DND-41 (cell line): Measurements from ENCODE around the gene RHOF.

Experiments used
- ATAC-seq: fragments of 200-7000 bp; cut with Tn5 transposase; 3 replicates; pipeline ENCODE4 v1.9.1; 2021; ENCODE audit warnings: low read depth; ENCODE audit not compliant: insufficient read depth
- DNase-seq: peaks from one replicate; pipeline ENCODE4 v3.0.0-alpha.2; 2020
- H2AFZ ChIP-seq: 2 replicates; pipeline ENCODE4 v1.6.0; 2012; ENCODE audit warnings: low read depth, low read length
- H3K27ac ChIP-seq: 2 replicates; pipeline ENCODE4 v1.5.1; 2012; ENCODE audit warnings: low read length, inconsistent platforms
- H3K27me3 ChIP-seq: fragments of 200-600 bp; sonication (generic); 2 replicates; pipeline ENCODE4 v1.6.0; 2012; ENCODE audit warnings: low read length, mild to moderate bottlenecking, inconsistent platforms; ENCODE audit not compliant: insufficient read depth, poor library complexity
- H3K36me3 ChIP-seq: 2 replicates; pipeline ENCODE4 v1.5.1; 2012; ENCODE audit warnings: low read length, inconsistent platforms; ENCODE audit not compliant: insufficient read depth
- H3K4me1 ChIP-seq: 2 replicates; pipeline ENCODE4 v1.5.1; 2012; ENCODE audit warnings: mild to moderate bottlenecking, low read length; ENCODE audit not compliant: insufficient read depth
- H3K4me2 ChIP-seq: 2 replicates; pipeline ENCODE4 v1.6.0; 2012; ENCODE audit warnings: mild to moderate bottlenecking, moderate library complexity, low read length, inconsistent platforms; ENCODE audit not compliant: insufficient read depth
- H3K4me3 ChIP-seq, 2 experiments: fragments of 200-600 bp in 1 of 2; shearing (Covaris generic) in 1 of 2; 2 replicates each; pipeline ENCODE4 v1.5.1; 2012 to 2016; ENCODE audit warnings: inconsistent platforms in 2 of 2, low read length in 2 of 2, mild to moderate bottlenecking in 2 of 2, low read depth in 1 of 2, moderate library complexity in 1 of 2
- H3K79me2 ChIP-seq: 2 replicates; pipeline ENCODE4 v1.6.0; 2012; ENCODE audit warnings: low read length, inconsistent platforms; ENCODE audit not compliant: insufficient read depth
- H3K9ac ChIP-seq: 2 replicates; pipeline ENCODE4 v1.6.0; 2012; ENCODE audit warnings: low read depth, mild to moderate bottlenecking, inconsistent platforms, low read length, moderate library complexity
- H3K9me3 ChIP-seq: 2 replicates; pipeline ENCODE4 v1.5.1; 2012; ENCODE audit warnings: low read length, moderate library complexity, mild to moderate bottlenecking, inconsistent platforms; ENCODE audit not compliant: insufficient read depth, severe bottlenecking
- H4K20me1 ChIP-seq: 2 replicates; pipeline ENCODE4 v1.6.0; 2012; ENCODE audit warnings: low read length; ENCODE audit not compliant: insufficient read depth
- CTCF ChIP-seq: IDR thresholded peaks from 2 replicates; pipeline ENCODE4 v1.5.1; 2012; ENCODE audit warnings: borderline replicate concordance, low read length, moderate library complexity, mild to moderate bottlenecking; ENCODE audit not compliant: poor library complexity, severe bottlenecking; ENCODE audit errors: extremely low read depth
- EZH2 ChIP-seq: IDR thresholded peaks from 3 replicates; pipeline ENCODE4 v1.6.1; 2012; ENCODE audit warnings: borderline replicate concordance, low read depth, mild to moderate bottlenecking, moderate library complexity, low read length, inconsistent platforms; ENCODE audit not compliant: severe bottlenecking

Gene RHOF

GRCh38 chr12:121733849-121734248 lies 59.6 kb downstream of the RHOF start:
- Histone ChIP-seq H3K79me2 (no peaks in the 10 kb centered on the region), H2AFZ (no peak overlapping the region), H3K9me3 (no peaks in the 10 kb centered on the region), H3K4me1 (no peaks in the 10 kb centered on the region), H3K9ac (no peak overlapping the region), H3K27ac (no peak overlapping the region), H3K4me2 (no peak overlapping the region), H3K4me3 (no peak overlapping the region), H3K36me3 (no peaks in the 10 kb centered on the region), H4K20me1 (peaks cover 2% of the 10 kb centered on the region; the same call in 1 of the 2 replicates), H3K27me3 (no peaks in the 10 kb centered on the region)
- ATAC-seq (no peak), DNase-seq (no peak)
- TF ChIP-seq EZH2 = no peak
- TF ChIP-seq CTCF = no peak

GRCh38 chr12:121731473-121731872 lies 62.0 kb downstream of the RHOF start:
- DNase-seq (no peak), ATAC-seq (no peak)
- H4K20me1 ChIP-seq = peaks cover 2% of the 10 kb centered on the region; the same call in 1 of the 2 replicates
- no peak overlapping the region for H3K4me3 ChIP-seq
- no peak overlapping the region for H3K9ac ChIP-seq
- H3K4me2 ChIP-seq = no peak overlapping the region
- no peaks in the 10 kb centered on the region for H3K79me2 ChIP-seq
- H3K36me3 ChIP-seq = no peaks in the 10 kb centered on the region
- no peaks in the 10 kb centered on the region for H3K4me1 ChIP-seq
- no peaks in the 10 kb centered on the region for H3K27me3 ChIP-seq
- TF ChIP-seq EZH2 (no peak), CTCF (no peak)
- no peaks in the 10 kb centered on the region for H3K9me3 ChIP-seq
- H2AFZ ChIP-seq = no peak overlapping the region
- no peak overlapping the region for H3K27ac ChIP-seq

- Histone ChIP-seq H3K27me3 (no peaks in the 10 kb centered on the region), H3K36me3 (no peaks in the 10 kb centered on the region), H2AFZ (no peak overlapping the region), H3K9ac (no peak overlapping the region), H3K27ac (no peak overlapping the region), H3K4me1 (no peaks in the 10 kb centered on the region), H4K20me1 (peaks cover 2% of the 10 kb centered on the region; the same call in 1 of the 2 replicates), H3K4me2 (no peak overlapping the region), H3K79me2 (no peaks in the 10 kb centered on the region), H3K9me3 (no peaks in the 10 kb centered on the region), H3K4me3 (no peak overlapping the region)
- ATAC-seq (no peak), DNase-seq (no peak)
- TF ChIP-seq EZH2 (no peak), CTCF (no peak)
Observed at GRCh38 chr12:121729021-121729420, 64.5 kb downstream of the RHOF start.
